AG04450 (cell line): ENCODE data around the gene AGK. TPM values are rescaled to one million over a fixed set of nuclear protein-coding genes. Genes with fewer than 3 reads are reported as not detected.

ENCODE experiments used
- CTCF ChIA-PET: fragments of 300-600, 350-600 bp; formaldehyde crosslinking; extraction: SDS; loops from one replicate; lab custom pipeline; 2022; ENCODE audit warnings: antibody characterized with exemption, inconsistent platforms; lab: Charles Lee
- POLR2A ChIA-PET: fragments of 350-600 bp; formaldehyde crosslinking; extraction: SDS; loops from one replicate; lab custom pipeline; 2021; ENCODE audit warnings: antibody characterized with exemption, inconsistent platforms; lab: Yijun Ruan, JAX
- DNase-seq: peaks from one replicate; pipeline ENCODE4 v3.0.0-alpha.2; 2011; ENCODE audit warnings: low read depth, low spot score
- H3K27ac ChIP-seq: one replicate; pipeline ENCODE4 v1.5.1; 2012; ENCODE audit warnings: low read depth, low read length, control low read depth
- H3K27me3 ChIP-seq: one replicate; pipeline ENCODE4 v1.6.0; 2012; ENCODE audit warnings: low read length; ENCODE audit not compliant: control insufficient read depth, insufficient read depth
- H3K4me3 ChIP-seq: 2 replicates; pipeline ENCODE4 v1.5.1; 2011; ENCODE audit warnings: mild to moderate bottlenecking, low read depth, low read length, control low read depth
- H3K9me3 ChIP-seq: 2 replicates; pipeline ENCODE4 v1.5.1; 2012; ENCODE audit warnings: low read length; ENCODE audit not compliant: control insufficient read depth, insufficient read depth
- CTCF ChIP-seq: IDR thresholded peaks from 2 replicates; pipeline ENCODE4 v1.5.1; 2011; ENCODE audit warnings: low read depth, low read length, control low read depth, inconsistent platforms
- polyA plus RNA-seq: library from polyadenylated mRNA; depleted of rRNA; stranded (reverse); fragments of >200 nt; gene quantifications from 2 replicates; pipeline ENCODE4 v1.2.3, GENCODE V29; 2011

The AGK gene
- polyA plus RNA-seq, 1 experiment: 42.5 TPM

DNA sequence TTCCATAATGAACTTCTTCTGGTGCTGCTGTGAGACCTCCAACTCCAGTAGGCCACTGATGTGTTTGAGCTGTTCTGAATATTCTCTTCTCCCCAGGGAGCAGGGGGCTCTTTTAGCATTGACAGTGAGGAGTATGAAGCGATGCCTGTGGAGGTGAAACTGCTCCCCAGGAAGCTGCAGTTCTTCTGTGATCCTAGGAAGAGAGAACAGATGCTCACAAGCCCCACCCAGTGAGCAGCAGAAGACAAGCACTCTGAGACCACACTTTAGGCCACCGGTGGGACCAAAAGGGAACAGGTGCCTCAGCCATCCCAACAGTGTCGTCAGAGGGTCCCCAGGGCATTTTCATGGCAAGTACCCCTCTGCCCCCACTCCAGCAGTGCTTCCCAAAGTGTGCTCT is 101.5 kb downstream of the AGK start:
- ChIA-PET CTCF (interaction anchor here (1.3 to 3.7 kb wide), 5 partner anchors 86 to 638 kb away, joined by 3 to 20 read pairs (median 8); partner anchors contain the start of genes MRPS33 and SSBP1), POLR2A (no interaction called here)
- TF ChIP-seq CTCF: no peak
- DNase-seq: no peak
- no peak overlapping the region for H3K27ac ChIP-seq
- no peak overlapping the region for H3K4me3 ChIP-seq
- no peaks in the 10 kb centered on the region for H3K9me3 ChIP-seq
- no peaks in the 10 kb centered on the region for H3K27me3 ChIP-seq

GRCh38 chr7:141654551-141654950 is 103.3 kb downstream of the AGK start:
- CTCF ChIA-PET: interaction anchor here (0.6 to 4.7 kb wide), 32 partner anchors 8 to 928 kb away, joined by 3 to 51 read pairs (median 4); partner anchors contain the start of genes AGK, SSBP1 and TAS2R5
- DNase-seq: peak; percentile 33
- Histone ChIP-seq H3K4me3 (no peak overlapping the region), H3K9me3 (no peaks in the 10 kb centered on the region), H3K27ac (no peak overlapping the region), H3K27me3 (no peaks in the 10 kb centered on the region)
- POLR2A ChIA-PET: no interaction called here
- TF ChIP-seq CTCF: peak; percentile 84

DNA sequence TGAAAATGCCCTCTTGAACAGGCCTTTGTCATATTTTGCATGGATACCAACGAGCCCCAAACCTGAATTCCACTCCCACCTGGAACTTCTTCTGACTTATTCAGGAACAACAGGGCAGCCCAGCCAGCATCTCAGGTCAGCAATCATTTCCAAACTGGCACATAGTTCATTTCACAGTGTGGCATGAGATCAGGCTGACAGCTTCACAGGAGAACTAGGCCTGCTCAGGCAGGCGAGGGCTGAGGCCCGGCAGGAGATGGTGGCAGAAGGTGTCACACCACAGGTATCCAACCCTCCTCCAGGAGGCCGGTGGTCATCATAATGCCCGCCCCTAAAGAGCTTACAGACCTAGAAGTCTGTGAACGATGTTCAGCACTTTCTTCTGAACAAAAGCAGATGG is 108.3 kb downstream of the AGK start:
- POLR2A ChIA-PET: no interaction called here
- H3K27ac ChIP-seq: no peak overlapping the region
- H3K9me3 ChIP-seq: no peaks in the 10 kb centered on the region
- no peak overlapping the region for H3K4me3 ChIP-seq
- DNase-seq: no peak
- CTCF ChIA-PET: interaction anchor here (1.1 to 4.9 kb wide), 4 partner anchors 9 to 126 kb away, joined by 3 to 42 read pairs (median 5); partner anchors contain the start of gene SSBP1
- no peaks in the 10 kb centered on the region for H3K27me3 ChIP-seq
- no peak for TF ChIP-seq CTCF

GRCh38 chr7:141660259-141660658 is 109.0 kb downstream of the AGK start:
- no peaks in the 10 kb centered on the region for H3K27me3 ChIP-seq
- no peak overlapping the region for H3K27ac ChIP-seq
- TF ChIP-seq CTCF: no peak
- ChIA-PET POLR2A (no interaction called here), CTCF (interaction anchor here (0.6 to 4.9 kb wide), 3 partner anchors 9 to 126 kb away, joined by 6 to 42 read pairs (median 8); no protein-coding TSS in a partner anchor)
- no peak overlapping the region for H3K4me3 ChIP-seq
- H3K9me3 ChIP-seq: no peaks in the 10 kb centered on the region
- DNase-seq: no peak

- no peaks in the 10 kb centered on the region for H3K27me3 ChIP-seq
- no peak for DNase-seq
- no peak overlapping the region for H3K4me3 ChIP-seq
- ChIA-PET POLR2A (no interaction called here), CTCF (interaction anchor here (0.9 to 2.0 kb wide), 3 partner anchors 9 to 75 kb away, joined by 4 to 6 read pairs (median 6); partner anchors contain the start of gene SSBP1)
- TF ChIP-seq CTCF: no peak
- H3K27ac ChIP-seq: no peak overlapping the region
- no peaks in the 10 kb centered on the region for H3K9me3 ChIP-seq
Measured at GRCh38 chr7:141663081-141663849, 112.1 kb downstream of the AGK start.
